ENCODE results near the gene PLXNA4.

DNA sequence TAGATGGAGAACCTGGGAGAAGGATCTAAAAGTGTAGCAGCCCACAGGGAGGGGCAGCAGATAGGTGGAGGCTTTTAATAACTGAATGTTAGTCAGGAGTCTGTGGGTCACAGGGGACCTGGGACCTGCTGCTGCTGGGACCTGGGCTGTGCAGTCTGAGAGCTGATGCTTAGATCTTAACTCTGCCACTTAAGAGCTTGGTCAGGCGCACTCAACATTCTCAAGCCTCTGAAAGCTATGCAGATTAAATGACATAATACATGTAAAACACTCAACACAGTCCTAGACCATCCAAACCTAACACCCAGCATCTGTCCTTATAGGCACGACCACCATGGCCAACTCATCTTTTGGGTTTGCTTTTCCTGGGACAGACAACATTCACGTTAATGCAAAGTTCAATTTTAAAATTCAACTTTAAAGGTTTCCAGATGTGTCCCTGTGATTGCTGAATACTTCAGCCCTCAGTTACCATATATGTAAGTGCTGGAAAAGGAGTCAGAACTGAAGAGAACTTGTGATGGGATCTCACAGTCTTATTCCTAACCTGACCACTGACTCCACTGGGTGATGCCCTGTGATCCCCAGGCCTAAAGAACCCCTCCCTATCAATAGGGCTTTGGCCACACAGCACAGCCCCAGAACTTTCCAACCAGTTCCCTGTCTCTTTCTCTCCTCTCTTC lies 321.0 kb downstream of the PLXNA4 start:
- no peak for TF ChIP-seq CTCF (conservative IDR thresholded peaks at IDR 0.05; ENCODE audit: low read depth, low read length)
- no peak for TF ChIP-seq EZH2 (IDR thresholded peaks at IDR 0.05; ENCODE audit: borderline replicate concordance, low read depth, low read length, poor library complexity, severe bottlenecking)

All from A673 (cell line).